A549 (cell line): ENCODE data around the gene NKX2-1.

ENCODE experiments used
- FOXS1 ChIP-seq: fragments of 250-450 bp; sonication (Bioruptor Pico); IDR thresholded peaks from 2 replicates; pipeline ENCODE4 v1.5.0; 2020; ENCODE audit warnings: mild to moderate bottlenecking, moderate library complexity
- HDAC2 ChIP-seq: fragments of 200-600 bp; sonication (generic); IDR thresholded peaks from 2 replicates; pipeline ENCODE4 v1.6.1; 2016
- JUN ChIP-seq, 2 experiments: fragments of >200 bp; sonication (Bioruptor Twin); formaldehyde crosslinking; IDR thresholded peaks; 2 replicates in 1 of 2; 3 replicates in 1 of 2; pipeline ENCODE4 v1.6.1; 2016 to 2017
- JUNB ChIP-seq: fragments of >200 bp; sonication (Bioruptor Twin); formaldehyde crosslinking; IDR thresholded peaks from 2 replicates; pipeline ENCODE4 v1.6.1; 2016
- MYC ChIP-seq: IDR thresholded peaks from 2 replicates; pipeline ENCODE4 v1.6.1; 2012; ENCODE audit warnings: mild to moderate bottlenecking, inconsistent platforms, low read length, improper control_type of control experiment, borderline replicate concordance
- POLR2A ChIP-seq: IDR thresholded peaks from 2 replicates; pipeline ENCODE4 v1.6.1; 2012; ENCODE audit warnings: mild to moderate bottlenecking, low read length
- RFX5 ChIP-seq: fragments of 450-650 bp; IDR thresholded peaks from 2 replicates; pipeline ENCODE4 v1.7.1; 2014; ENCODE audit warnings: antibody characterized with exemption, mild to moderate bottlenecking, moderate library complexity
- SMC3 ChIP-seq: fragments of >200 bp; sonication (Bioruptor Twin); formaldehyde crosslinking; IDR thresholded peaks from 3 replicates; pipeline ENCODE4 v1.6.1; 2018; ENCODE audit warnings: inconsistent platforms
- ZNF302 ChIP-seq: fragments of 250-450 bp; sonication (Bioruptor Pico); IDR thresholded peaks from 2 replicates; pipeline ENCODE4 v1.9.0; 2021; ENCODE audit warnings: inconsistent platforms, mild to moderate bottlenecking, moderate library complexity
- TF ChIP-seq, protein P1 (sequence below): fragments of 450-650 bp; IDR thresholded peaks from 2 replicates; pipeline ENCODE4 v1.6.1; 2014; ENCODE audit warnings: antibody characterized with exemption
- TF ChIP-seq, protein P2 (sequence below): fragments of >200 bp; sonication (Bioruptor Twin); formaldehyde crosslinking; IDR thresholded peaks from 3 replicates; pipeline ENCODE4 v1.5.1; 2016
- TF ChIP-seq, protein P3 (sequence below): IDR thresholded peaks from 2 replicates; pipeline ENCODE4 v1.6.1; 2012
- TF ChIP-seq, protein P4 (sequence below): fragments of 200-600 bp; sonication (generic); IDR thresholded peaks from 2 replicates; pipeline ENCODE4 v1.6.1; 2016; ENCODE audit warnings: antibody characterized with exemption, mild to moderate bottlenecking, moderate library complexity

DNA sequence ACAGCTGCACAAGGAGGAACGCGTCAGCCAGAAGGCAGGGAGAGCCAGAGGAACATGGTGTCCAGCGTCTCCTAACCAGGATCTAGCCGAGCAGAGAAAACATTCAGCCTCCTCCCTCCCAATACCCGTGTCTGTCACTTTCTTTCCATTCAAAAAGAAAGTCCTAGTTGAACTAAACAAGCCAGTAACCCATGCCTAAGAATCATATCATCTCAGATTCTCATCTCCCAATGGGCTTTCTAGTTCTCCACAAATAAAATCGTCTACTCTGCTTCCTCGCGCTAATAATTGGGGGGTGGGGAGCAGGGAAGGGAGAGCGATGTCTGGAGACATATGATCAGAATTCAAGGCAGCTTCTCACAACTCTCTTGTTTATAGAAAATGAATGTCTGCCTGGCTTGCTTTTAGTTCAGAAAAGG lies 7.4 kb downstream of the NKX2-1 start:
- TF ChIP-seq MYC = no peak
- TF ChIP-seq, protein P1, sequence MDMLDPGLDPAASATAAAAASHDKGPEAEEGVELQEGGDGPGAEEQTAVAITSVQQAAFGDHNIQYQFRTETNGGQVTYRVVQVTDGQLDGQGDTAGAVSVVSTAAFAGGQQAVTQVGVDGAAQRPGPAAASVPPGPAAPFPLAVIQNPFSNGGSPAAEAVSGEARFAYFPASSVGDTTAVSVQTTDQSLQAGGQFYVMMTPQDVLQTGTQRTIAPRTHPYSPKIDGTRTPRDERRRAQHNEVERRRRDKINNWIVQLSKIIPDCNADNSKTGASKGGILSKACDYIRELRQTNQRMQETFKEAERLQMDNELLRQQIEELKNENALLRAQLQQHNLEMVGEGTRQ = no peak
- TF ChIP-seq, protein P2, sequence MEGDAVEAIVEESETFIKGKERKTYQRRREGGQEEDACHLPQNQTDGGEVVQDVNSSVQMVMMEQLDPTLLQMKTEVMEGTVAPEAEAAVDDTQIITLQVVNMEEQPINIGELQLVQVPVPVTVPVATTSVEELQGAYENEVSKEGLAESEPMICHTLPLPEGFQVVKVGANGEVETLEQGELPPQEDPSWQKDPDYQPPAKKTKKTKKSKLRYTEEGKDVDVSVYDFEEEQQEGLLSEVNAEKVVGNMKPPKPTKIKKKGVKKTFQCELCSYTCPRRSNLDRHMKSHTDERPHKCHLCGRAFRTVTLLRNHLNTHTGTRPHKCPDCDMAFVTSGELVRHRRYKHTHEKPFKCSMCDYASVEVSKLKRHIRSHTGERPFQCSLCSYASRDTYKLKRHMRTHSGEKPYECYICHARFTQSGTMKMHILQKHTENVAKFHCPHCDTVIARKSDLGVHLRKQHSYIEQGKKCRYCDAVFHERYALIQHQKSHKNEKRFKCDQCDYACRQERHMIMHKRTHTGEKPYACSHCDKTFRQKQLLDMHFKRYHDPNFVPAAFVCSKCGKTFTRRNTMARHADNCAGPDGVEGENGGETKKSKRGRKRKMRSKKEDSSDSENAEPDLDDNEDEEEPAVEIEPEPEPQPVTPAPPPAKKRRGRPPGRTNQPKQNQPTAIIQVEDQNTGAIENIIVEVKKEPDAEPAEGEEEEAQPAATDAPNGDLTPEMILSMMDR = no peak
- no peak for TF ChIP-seq RFX5
- TF ChIP-seq SMC3 = no peak
- TF ChIP-seq, protein P3, sequence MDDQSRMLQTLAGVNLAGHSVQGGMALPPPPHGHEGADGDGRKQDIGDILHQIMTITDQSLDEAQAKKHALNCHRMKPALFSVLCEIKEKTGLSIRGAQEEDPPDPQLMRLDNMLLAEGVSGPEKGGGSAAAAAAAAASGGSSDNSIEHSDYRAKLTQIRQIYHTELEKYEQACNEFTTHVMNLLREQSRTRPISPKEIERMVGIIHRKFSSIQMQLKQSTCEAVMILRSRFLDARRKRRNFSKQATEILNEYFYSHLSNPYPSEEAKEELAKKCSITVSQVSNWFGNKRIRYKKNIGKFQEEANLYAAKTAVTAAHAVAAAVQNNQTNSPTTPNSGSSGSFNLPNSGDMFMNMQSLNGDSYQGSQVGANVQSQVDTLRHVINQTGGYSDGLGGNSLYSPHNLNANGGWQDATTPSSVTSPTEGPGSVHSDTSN = no peak
- TF ChIP-seq ZNF302 (CRISPR knock-in tag) = no peak
- TF ChIP-seq, protein P4, sequence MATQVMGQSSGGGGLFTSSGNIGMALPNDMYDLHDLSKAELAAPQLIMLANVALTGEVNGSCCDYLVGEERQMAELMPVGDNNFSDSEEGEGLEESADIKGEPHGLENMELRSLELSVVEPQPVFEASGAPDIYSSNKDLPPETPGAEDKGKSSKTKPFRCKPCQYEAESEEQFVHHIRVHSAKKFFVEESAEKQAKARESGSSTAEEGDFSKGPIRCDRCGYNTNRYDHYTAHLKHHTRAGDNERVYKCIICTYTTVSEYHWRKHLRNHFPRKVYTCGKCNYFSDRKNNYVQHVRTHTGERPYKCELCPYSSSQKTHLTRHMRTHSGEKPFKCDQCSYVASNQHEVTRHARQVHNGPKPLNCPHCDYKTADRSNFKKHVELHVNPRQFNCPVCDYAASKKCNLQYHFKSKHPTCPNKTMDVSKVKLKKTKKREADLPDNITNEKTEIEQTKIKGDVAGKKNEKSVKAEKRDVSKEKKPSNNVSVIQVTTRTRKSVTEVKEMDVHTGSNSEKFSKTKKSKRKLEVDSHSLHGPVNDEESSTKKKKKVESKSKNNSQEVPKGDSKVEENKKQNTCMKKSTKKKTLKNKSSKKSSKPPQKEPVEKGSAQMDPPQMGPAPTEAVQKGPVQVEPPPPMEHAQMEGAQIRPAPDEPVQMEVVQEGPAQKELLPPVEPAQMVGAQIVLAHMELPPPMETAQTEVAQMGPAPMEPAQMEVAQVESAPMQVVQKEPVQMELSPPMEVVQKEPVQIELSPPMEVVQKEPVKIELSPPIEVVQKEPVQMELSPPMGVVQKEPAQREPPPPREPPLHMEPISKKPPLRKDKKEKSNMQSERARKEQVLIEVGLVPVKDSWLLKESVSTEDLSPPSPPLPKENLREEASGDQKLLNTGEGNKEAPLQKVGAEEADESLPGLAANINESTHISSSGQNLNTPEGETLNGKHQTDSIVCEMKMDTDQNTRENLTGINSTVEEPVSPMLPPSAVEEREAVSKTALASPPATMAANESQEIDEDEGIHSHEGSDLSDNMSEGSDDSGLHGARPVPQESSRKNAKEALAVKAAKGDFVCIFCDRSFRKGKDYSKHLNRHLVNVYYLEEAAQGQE = no peak
- no peak for TF ChIP-seq FOXS1 (CRISPR knock-in tag)
- no peak for TF ChIP-seq JUNB
- TF ChIP-seq JUN (IDR thresholded peaks at IDR 0.05) = no peak
- no peak for TF ChIP-seq HDAC2
- TF ChIP-seq POLR2A = no peak
